ENCODE measurements around the gene CHD2.

GRCh38 chr15:93018574-93018973 is 118.5 kb downstream of the CHD2 start:
- peak; percentile 6 for TF ChIP-seq CTCF (IDR thresholded peaks at IDR 0.05; ENCODE audit: insufficient read depth, low read depth, low read length)
- TF ChIP-seq EZH2 (IDR thresholded peaks at IDR 0.05; ENCODE audit: insufficient read depth, low read length): no peak

Data from astrocyte (in vitro differentiated cells and primary cell).